PFSK-1 (cell line): Measurements from ENCODE around the gene FAM184B.

Source experiments
- FOXP2 ChIP-seq: optimal IDR thresholded peaks from 2 replicates; pipeline ENCODE3; 2011; ENCODE audit warnings: borderline replicate concordance, control low read depth, inconsistent platforms; ENCODE audit not compliant: insufficient read depth; ENCODE audit errors: extremely low read length, extremely low read depth
- POLR2AphosphoS5 ChIP-seq: IDR thresholded peaks from 2 replicates; pipeline ENCODE4 v1.6.1; 2012; ENCODE audit warnings: low read depth, mild to moderate bottlenecking, control low read depth, low read length, moderate library complexity
- SIN3A ChIP-seq: IDR thresholded peaks from 2 replicates; pipeline ENCODE4 v1.6.1; 2012; ENCODE audit warnings: mild to moderate bottlenecking, low read length, moderate library complexity, borderline replicate concordance; ENCODE audit not compliant: insufficient read depth

DNA sequence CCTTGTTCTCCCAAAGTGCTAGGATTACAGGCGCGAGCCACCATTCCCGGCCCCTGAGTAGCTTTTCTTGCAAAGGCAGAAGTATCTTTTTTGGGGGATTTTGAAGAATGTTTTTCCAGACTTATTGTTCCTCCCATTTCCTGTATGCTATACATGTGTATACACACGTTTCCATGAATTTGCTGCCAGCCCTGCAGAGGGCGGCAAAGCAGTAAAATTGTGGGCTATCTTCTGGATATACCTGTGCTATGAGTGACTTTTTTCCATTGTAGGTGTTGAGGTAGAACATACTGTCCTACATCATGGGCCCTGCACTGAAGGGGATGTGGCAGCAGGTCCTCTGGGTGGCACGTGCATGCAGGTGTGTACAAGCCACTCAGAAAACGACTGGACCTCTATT is 183.9 kb downstream of the FAM184B start:
- no peak for TF ChIP-seq FOXP2
- no peak for TF ChIP-seq POLR2AphosphoS5
- TF ChIP-seq SIN3A: no peak
